Suprapubic skin (tissue), 4 donors: ENCODE data around the gene EAF2. TPM values are rescaled to one million over a fixed set of nuclear protein-coding genes. Genes with fewer than 3 reads are reported as not detected.
A peak's percentile ranks its signal among the peaks of the same experiment; 100 is the strongest.

Source experiments
- DNase-seq, 2 donors: peaks; one replicate each; pipeline ENCODE4 v3.0.0-alpha.2; 2019; ENCODE audit warnings: low spot score in 2 of 2
- H3K27ac ChIP-seq: fragments of 200-600 bp; sonication (generic); one replicate; pipeline ENCODE4 v1.5.1; 2019
- H3K27me3 ChIP-seq: fragments of 200-600 bp; sonication (generic); one replicate; pipeline ENCODE4 v1.5.1; 2019
- H3K36me3 ChIP-seq: fragments of 200-600 bp; sonication (generic); one replicate; pipeline ENCODE4 v1.5.1; 2019
- H3K4me1 ChIP-seq: fragments of 200-600 bp; sonication (generic); one replicate; pipeline ENCODE4 v1.5.1; 2019
- H3K4me3 ChIP-seq: fragments of 200-600 bp; sonication (generic); one replicate; pipeline ENCODE4 v1.5.1; 2019; ENCODE audit warnings: mild to moderate bottlenecking
- H3K9me3 ChIP-seq: fragments of 200-600 bp; sonication (generic); one replicate; pipeline ENCODE4 v1.5.1; 2019
- CTCF ChIP-seq, 2 donors: fragments of 200-600 bp in 1 of 2; fragments of 450-650 bp in 1 of 2; sonication (generic) in 1 of 2; IDR thresholded peaks; one replicate each; pipeline ENCODE4 v1.5.1; 2016 to 2019; ENCODE audit warnings: antibody characterized with exemption in 2 of 2, mild to moderate bottlenecking in 1 of 2, moderate library complexity in 1 of 2
- EP300 ChIP-seq: sonication (generic); formaldehyde crosslinking; IDR thresholded peaks from one replicate; pipeline ENCODE4 v1.6.1; 2017; ENCODE audit warnings: antibody characterized with exemption
- POLR2A ChIP-seq, 2 donors: fragments of 450-650 bp; IDR thresholded peaks; one replicate each; pipeline ENCODE4 v1.6.1; 2017; ENCODE audit warnings: antibody characterized with exemption in 2 of 2, mild to moderate bottlenecking in 2 of 2, moderate library complexity in 2 of 2
- POLR2AphosphoS5 ChIP-seq, 3 donors: sonication (generic); formaldehyde crosslinking; IDR thresholded peaks; one replicate each; pipeline ENCODE4 v1.6.1; 2017; ENCODE audit warnings: antibody characterized with exemption in 3 of 3
- WGBS: methylation state at CpG from one replicate; pipeline ENCODE4 v1.1.5; 2018; 5-methylcytosine and 5-hydroxymethylcytosine counted together
- total RNA-seq, 4 donors: library from RNA; depleted of rRNA; stranded (reverse); fragments of >200 nt; gene quantifications; one replicate each; pipeline ENCODE4 v1.1.0, GENCODE V29; 2016

The EAF2 gene
- total RNA-seq, 4 donors from 2014 or later: 1.3 to 5.8 (median 2.6) TPM

- no peaks in the 10 kb centered on the region for H3K27me3 ChIP-seq
- TF ChIP-seq POLR2A (IDR thresholded peaks at IDR 0.05): no peak
- TF ChIP-seq EP300: no peak
- TF ChIP-seq CTCF (IDR thresholded peaks at IDR 0.05): no peak
- TF ChIP-seq POLR2AphosphoS5 (IDR thresholded peaks at IDR 0.05): no peak
- peaks cover 4% of the 10 kb centered on the region for H3K9me3 ChIP-seq
- H3K4me3 ChIP-seq: no peak overlapping the region
- WGBS: 95% methylated on average over 2 of the region's 2 CpGs
- H3K4me1 ChIP-seq: no peaks in the 10 kb centered on the region
- H3K36me3 ChIP-seq: peaks cover 78% of the 10 kb centered on the region
- no peak overlapping the region for H3K27ac ChIP-seq
- DNase-seq: no peak
Measured at GRCh38 chr3:121821421-121822199, 13.4 kb upstream of the EAF2 start.

- DNase-seq: no peak
- Histone ChIP-seq H3K4me3 (no peak overlapping the region), H3K9me3 (peaks cover 4% of the 10 kb centered on the region), H3K4me1 (no peaks in the 10 kb centered on the region), H3K36me3 (peaks cover 77% of the 10 kb centered on the region), H3K27ac (no peak overlapping the region), H3K27me3 (no peaks in the 10 kb centered on the region)
- whole genome bisulfite sequencing: 97% methylated on average over 1 of the region's 1 CpG
- TF ChIP-seq CTCF (IDR thresholded peaks at IDR 0.05): no peak
- TF ChIP-seq POLR2AphosphoS5 (IDR thresholded peaks at IDR 0.05): no peak
- no peak for TF ChIP-seq EP300
- no peak for TF ChIP-seq POLR2A (IDR thresholded peaks at IDR 0.05)
Measured at GRCh38 chr3:121822973-121823372, 12.0 kb upstream of the EAF2 start.

- TF ChIP-seq POLR2AphosphoS5 (IDR thresholded peaks at IDR 0.05) (no peak), CTCF (IDR thresholded peaks at IDR 0.05) (no peak), POLR2A (IDR thresholded peaks at IDR 0.05) (no peak), EP300 (no peak)
- WGBS: 5% methylated on average over 15 of the region's 15 CpGs
- peak overlapping the region; percentile 84 for H3K27ac ChIP-seq
Measured at GRCh38 chr3:121834157-121834670, 795 bp upstream of the EAF2 start.

GRCh38 chr3:121835465-121835801 lies 424 bp downstream of the EAF2 start:
- Histone ChIP-seq H3K27me3 (no peaks in the 10 kb centered on the region), H3K4me3 (peak overlapping the region; percentile 69), H3K9me3 (no peaks in the 10 kb centered on the region), H3K4me1 (peaks cover 22% of the 10 kb centered on the region), H3K27ac (no peak overlapping the region), H3K36me3 (no peaks in the 10 kb centered on the region)
- WGBS: under 1% methylated on average over 11 of the region's 11 CpGs
- TF ChIP-seq POLR2A (IDR thresholded peaks at IDR 0.05) (no peak), POLR2AphosphoS5 (IDR thresholded peaks at IDR 0.05) (no peak)
- DNase-seq: no peak

More at GRCh38 chr3:121834157-121834670, 795 bp upstream of the EAF2 start:
- H3K4me3 ChIP-seq: peak overlapping the region; percentile 69
- peaks cover 22% of the 10 kb centered on the region for H3K4me1 ChIP-seq
- H3K36me3 ChIP-seq: no peaks in the 10 kb centered on the region
- no peaks in the 10 kb centered on the region for H3K9me3 ChIP-seq
- DNase-seq: no peak
- no peaks in the 10 kb centered on the region for H3K27me3 ChIP-seq

GRCh38 chr3:121836064-121836463 lies 1.1 kb downstream of the EAF2 start:
- peaks cover 22% of the 10 kb centered on the region for H3K4me1 ChIP-seq
- no peak for DNase-seq
- no peaks in the 10 kb centered on the region for H3K9me3 ChIP-seq
- H3K27me3 ChIP-seq: no peaks in the 10 kb centered on the region
- no peak overlapping the region for H3K27ac ChIP-seq
- 66% methylated on average over 4 of the region's 4 CpGs for WGBS
- H3K4me3 ChIP-seq: peak overlapping the region; percentile 69
- TF ChIP-seq EP300 (no peak), CTCF (IDR thresholded peaks at IDR 0.05) (no peak), POLR2AphosphoS5 (IDR thresholded peaks at IDR 0.05) (no peak), POLR2A (IDR thresholded peaks at IDR 0.05) (no peak)
- H3K36me3 ChIP-seq: no peaks in the 10 kb centered on the region
